Stomach (tissue), 4 donors: ENCODE data around the gene MAEA.

Experiments
- EP300 ChIP-seq: sonication (generic); formaldehyde crosslinking; IDR thresholded peaks from one replicate; pipeline ENCODE4 v1.6.1; 2017; ENCODE audit warnings: antibody characterized with exemption
- POLR2AphosphoS5 ChIP-seq, 3 donors: sonication (generic); formaldehyde crosslinking; IDR thresholded peaks; one replicate each; pipeline ENCODE4 v1.6.1; 2016; ENCODE audit warnings: antibody characterized with exemption in 3 of 3
- TF ChIP-seq, protein P1 (sequence below), 7 experiments: fragments of 450-650 bp in 4 of 7; fragments of 200-600 bp in 3 of 7; sonication (generic) in 3 of 7; IDR thresholded peaks; one replicate each; pipeline ENCODE4 v1.5.1; 2016 to 2019; ENCODE audit warnings: antibody characterized with exemption in 7 of 7, control low read depth in 2 of 7, mild to moderate bottlenecking in 1 of 7

DNA sequence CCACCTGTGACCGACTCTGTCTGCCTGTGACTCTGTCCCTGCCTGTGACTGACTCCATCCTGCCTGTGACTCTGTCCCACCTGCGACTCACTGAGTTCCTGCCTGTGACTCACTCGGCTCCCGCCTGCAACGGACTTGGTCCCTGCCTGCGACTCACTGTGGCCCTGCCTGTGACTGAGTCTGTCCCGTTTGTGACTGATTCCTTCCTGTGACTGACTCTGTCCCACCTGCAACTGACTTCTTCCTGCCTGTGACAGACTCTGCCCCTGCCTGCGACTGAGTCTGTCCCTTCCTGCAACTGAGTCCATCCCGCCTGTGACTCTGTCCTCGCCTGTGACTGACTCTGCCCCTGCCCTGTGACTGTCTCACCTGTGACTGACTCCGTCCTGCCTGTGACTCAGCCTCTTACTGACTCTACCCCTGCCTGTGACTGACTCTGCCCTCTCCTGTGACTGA, 47.7 kb downstream of the MAEA start:
- no peak for TF ChIP-seq EP300
- TF ChIP-seq, protein P1, sequence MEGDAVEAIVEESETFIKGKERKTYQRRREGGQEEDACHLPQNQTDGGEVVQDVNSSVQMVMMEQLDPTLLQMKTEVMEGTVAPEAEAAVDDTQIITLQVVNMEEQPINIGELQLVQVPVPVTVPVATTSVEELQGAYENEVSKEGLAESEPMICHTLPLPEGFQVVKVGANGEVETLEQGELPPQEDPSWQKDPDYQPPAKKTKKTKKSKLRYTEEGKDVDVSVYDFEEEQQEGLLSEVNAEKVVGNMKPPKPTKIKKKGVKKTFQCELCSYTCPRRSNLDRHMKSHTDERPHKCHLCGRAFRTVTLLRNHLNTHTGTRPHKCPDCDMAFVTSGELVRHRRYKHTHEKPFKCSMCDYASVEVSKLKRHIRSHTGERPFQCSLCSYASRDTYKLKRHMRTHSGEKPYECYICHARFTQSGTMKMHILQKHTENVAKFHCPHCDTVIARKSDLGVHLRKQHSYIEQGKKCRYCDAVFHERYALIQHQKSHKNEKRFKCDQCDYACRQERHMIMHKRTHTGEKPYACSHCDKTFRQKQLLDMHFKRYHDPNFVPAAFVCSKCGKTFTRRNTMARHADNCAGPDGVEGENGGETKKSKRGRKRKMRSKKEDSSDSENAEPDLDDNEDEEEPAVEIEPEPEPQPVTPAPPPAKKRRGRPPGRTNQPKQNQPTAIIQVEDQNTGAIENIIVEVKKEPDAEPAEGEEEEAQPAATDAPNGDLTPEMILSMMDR (IDR thresholded peaks at IDR 0.05), result no peak
- no peak for TF ChIP-seq POLR2AphosphoS5 (IDR thresholded peaks at IDR 0.05)
